Panc1 (cell line): ENCODE measurements around the gene PSG1.
"Not testable (repeated sequence)": the region's sequence is repeated elsewhere in the genome, so short reads cannot be mapped to it uniquely, and the experiment has no call there.

Experiments used
- CTCF ChIP-seq: fragments of 450-650 bp; IDR thresholded peaks from 2 replicates; pipeline ENCODE4 v1.5.1; 2017; ENCODE audit warnings: mild to moderate bottlenecking
- POLR2AphosphoS5 ChIP-seq: IDR thresholded peaks from 2 replicates; pipeline ENCODE4 v1.6.1; 2012; ENCODE audit warnings: mild to moderate bottlenecking, low read depth, low read length, moderate library complexity
- REST ChIP-seq, 2 experiments: IDR thresholded peaks; 2 replicates each; pipeline ENCODE4 v1.6.1; 2011 to 2012; ENCODE audit warnings: low read depth in 2 of 2, control low read depth in 1 of 2, low read length in 1 of 2, mild to moderate bottlenecking in 1 of 2, moderate library complexity in 1 of 2; ENCODE audit not compliant: insufficient read depth in 1 of 2
- SIN3A ChIP-seq: IDR thresholded peaks from 2 replicates; pipeline ENCODE4 v1.6.1; 2012; ENCODE audit warnings: low read depth, mild to moderate bottlenecking, low read length, moderate library complexity, borderline replicate concordance; ENCODE audit not compliant: insufficient read depth

- not testable (repeated sequence) for TF ChIP-seq CTCF; POLR2AphosphoS5; SIN3A; REST (IDR thresholded peaks at IDR 0.05; ENCODE audit: insufficient read depth in 1 of 2, low read depth in 2 of 2, low read length in 1 of 2)
These were observed 58.1 kb downstream of the PSG1 start for GRCh38 chr19:42821306-42821977.
